GM12892 (cell line): ENCODE data around the gene IQGAP2.

Experiments used
- POLR2A ChIP-seq: IDR thresholded peaks from 2 replicates; pipeline ENCODE4 v1.6.1; 2011; ENCODE audit warnings: low read depth, low read length, control low read depth
- TAF1 ChIP-seq: IDR thresholded peaks from 2 replicates; pipeline ENCODE4 v1.6.1; 2011; ENCODE audit warnings: low read depth, mild to moderate bottlenecking, control low read depth, low read length, borderline replicate concordance

DNA sequence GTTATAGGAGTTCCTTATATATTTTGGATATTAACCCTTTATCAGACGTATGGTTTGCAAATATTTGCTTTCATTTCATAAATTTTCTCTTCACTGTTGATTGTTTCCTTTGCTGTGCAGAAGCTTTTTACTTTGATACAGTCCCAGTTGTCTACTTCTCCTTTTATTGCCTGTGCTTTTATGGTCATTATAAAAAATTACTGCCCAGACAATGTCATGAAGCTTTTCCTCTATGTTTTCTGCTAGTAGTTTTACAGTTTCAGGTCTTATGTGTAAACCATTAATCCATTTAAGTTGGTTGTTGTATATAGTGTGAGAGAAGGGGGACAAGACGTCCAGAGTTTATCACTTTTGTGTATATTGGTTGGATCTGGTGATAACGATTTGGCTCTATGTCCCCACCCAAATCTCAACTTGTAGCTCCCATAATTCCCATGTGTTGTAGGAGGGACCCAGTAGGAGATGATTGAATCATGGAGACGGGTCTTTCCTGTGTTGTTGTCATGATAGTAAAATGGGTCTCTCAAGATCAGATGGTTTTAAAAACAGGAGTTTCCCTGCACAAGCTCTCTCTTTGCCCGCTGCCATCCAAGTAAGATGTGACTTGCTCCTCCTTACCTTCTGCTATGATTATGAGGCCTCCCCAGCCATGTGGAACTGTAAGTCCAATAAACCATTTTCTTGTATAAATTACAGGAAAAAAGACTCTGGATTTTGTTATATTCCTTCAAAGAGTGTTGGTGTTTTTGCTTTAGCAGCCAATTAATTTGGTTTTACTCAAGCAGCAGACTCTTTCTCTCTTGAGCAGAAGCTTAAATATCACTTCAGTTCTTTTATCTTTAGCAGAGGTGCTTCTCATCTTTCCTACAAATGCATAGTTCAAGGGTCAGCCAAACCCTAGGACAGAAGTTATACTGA lies 326.5 kb downstream of the IQGAP2 start:
- TF ChIP-seq POLR2A (no peak), TAF1 (no peak)
